Lung (tissue), 12 donors: ENCODE measurements around the gene LDB2. TPM values are rescaled to one million over a fixed set of nuclear protein-coding genes. Genes with fewer than 3 reads are reported as not detected.

Source experiments
- ATAC-seq: fragments of 200-7000 bp; cut with Tn5 transposase; one replicate; pipeline ENCODE4 v1.9.1; 2020; ENCODE audit warnings: moderate number of reproducible peaks; ENCODE audit not compliant: insufficient read depth, low FRiP score
- DNase-seq, 3 donors: peaks; one replicate each; pipeline ENCODE4 v3.0.0-alpha.2; 2013 to 2017
- H3K27ac ChIP-seq, 2 donors: one replicate each; pipeline ENCODE4 v1.5.1; 2013; ENCODE audit warnings: mild to moderate bottlenecking in 2 of 2, moderate library complexity in 2 of 2, control low read depth in 1 of 2, inconsistent platforms in 1 of 2, low read depth in 1 of 2, low read length in 1 of 2
- H3K27me3 ChIP-seq, 3 donors: one replicate each; pipeline ENCODE4 v1.5.1; 2013; ENCODE audit warnings: low read length in 2 of 3; ENCODE audit not compliant: control insufficient read depth in 3 of 3, insufficient read depth in 3 of 3
- H3K36me3 ChIP-seq, 4 donors: one replicate each; pipeline ENCODE4 v1.5.1; 2013; ENCODE audit warnings: low read length in 4 of 4, mild to moderate bottlenecking in 1 of 4, moderate library complexity in 1 of 4; ENCODE audit not compliant: control insufficient read depth in 4 of 4, insufficient read depth in 4 of 4
- H3K4me1 ChIP-seq, 5 donors: one replicate each; pipeline ENCODE4 v1.5.1; 2013; ENCODE audit warnings: low read length in 5 of 5, mild to moderate bottlenecking in 2 of 5, moderate library complexity in 1 of 5; ENCODE audit not compliant: control insufficient read depth in 5 of 5, insufficient read depth in 5 of 5
- H3K4me3 ChIP-seq: one replicate; pipeline ENCODE4 v1.5.1; 2013; ENCODE audit warnings: mild to moderate bottlenecking, control low read depth, moderate library complexity
- H3K9ac ChIP-seq, 2 donors: one replicate each; pipeline ENCODE4 v1.5.1; 2013; ENCODE audit warnings: low read length in 2 of 2, control low read depth in 1 of 2; ENCODE audit not compliant: insufficient read depth in 1 of 2
- H3K9me3 ChIP-seq, 4 donors: one replicate each; pipeline ENCODE4 v1.5.1; 2013; ENCODE audit warnings: low read length in 3 of 4, mild to moderate bottlenecking in 1 of 4, moderate library complexity in 1 of 4; ENCODE audit not compliant: control insufficient read depth in 4 of 4, insufficient read depth in 3 of 4
- WGBS, 2 donors: extraction: QIAGEN DNeasy Blood & Tissue Kit; methylation state at CpG; one replicate each; pipeline ENCODE4 v1.1.7; 2013; 5-methylcytosine and 5-hydroxymethylcytosine counted together
- polyA plus RNA-seq, 2 donors: library from polyadenylated mRNA; stranded (reverse); fragments of 200-250 nt; gene quantifications; one replicate each; pipeline ENCODE4 v1.2.1, GENCODE V29; 2013
- total RNA-seq, 2 donors: library from RNA; depleted of rRNA in 1 of 2; stranded (reverse); fragments of >200 nt in 1 of 2; gene quantifications; one replicate each; pipeline ENCODE4 v1.2.1, GENCODE V29; 2014 to 2021
- TF ChIP-seq, protein P1 (sequence below): IDR thresholded peaks from 2 replicates; pipeline ENCODE4 v1.5.1; 2012; ENCODE audit warnings: mild to moderate bottlenecking; ENCODE audit errors: control extremely low read depth, extremely low read depth
- donor health status: control.
- donor health status: control.
- donor health status: Bipolar disorder and iron deficiency.
- donor health status: healthy.
- donor health status: DM: yes; HTN: yes; CAD: no.

The LDB2 gene
- total and polyA plus RNA-seq, 4 donors = 18.1 to 147 (median 46.1) TPM

DNA sequence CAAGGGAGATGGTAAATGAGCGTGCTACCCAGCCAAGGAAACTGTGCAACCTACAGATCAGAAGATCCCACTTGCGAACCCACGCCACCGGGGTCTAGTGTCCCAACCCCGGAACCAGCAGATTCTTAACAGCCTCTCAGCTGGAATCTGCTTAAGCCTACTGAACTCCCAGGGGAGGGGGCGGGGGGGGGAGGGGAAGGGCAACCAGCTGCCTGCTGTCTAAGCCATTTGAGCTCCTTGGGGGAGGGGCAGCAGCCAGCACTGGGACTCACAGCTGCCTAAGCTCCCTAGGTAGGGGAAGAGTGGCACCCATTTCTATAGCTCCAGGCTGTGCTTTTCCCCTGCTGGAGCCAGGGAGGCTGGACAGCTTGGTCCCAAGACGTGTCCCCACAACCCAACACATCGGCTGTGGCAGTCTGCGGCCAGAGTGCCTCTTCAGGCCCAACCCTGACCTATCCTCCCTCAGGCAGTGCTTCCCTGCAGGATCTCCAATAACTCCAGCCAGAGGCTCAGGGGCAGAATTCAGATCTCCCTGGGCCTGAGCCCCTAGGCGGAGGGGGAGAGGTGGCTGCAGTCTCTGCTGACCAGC lies 289.2 kb downstream of the LDB2 start:
- no peak overlapping the region for H3K27ac ChIP-seq
- peaks cover 0 to 10% (median 3%) of the 10 kb centered on the region in 5 donors for H3K4me1 ChIP-seq
- WGBS, 2 donors = 85 to 88% methylated on average over 9 to 10 of the region's 10 CpGs
- no peak overlapping the region for H3K4me3 ChIP-seq
- no peak overlapping the region for H3K9ac ChIP-seq
- no peaks in the 10 kb centered on the region for H3K27me3 ChIP-seq
- DNase-seq = no peak
- ATAC-seq = no peak
- TF ChIP-seq, protein P1, sequence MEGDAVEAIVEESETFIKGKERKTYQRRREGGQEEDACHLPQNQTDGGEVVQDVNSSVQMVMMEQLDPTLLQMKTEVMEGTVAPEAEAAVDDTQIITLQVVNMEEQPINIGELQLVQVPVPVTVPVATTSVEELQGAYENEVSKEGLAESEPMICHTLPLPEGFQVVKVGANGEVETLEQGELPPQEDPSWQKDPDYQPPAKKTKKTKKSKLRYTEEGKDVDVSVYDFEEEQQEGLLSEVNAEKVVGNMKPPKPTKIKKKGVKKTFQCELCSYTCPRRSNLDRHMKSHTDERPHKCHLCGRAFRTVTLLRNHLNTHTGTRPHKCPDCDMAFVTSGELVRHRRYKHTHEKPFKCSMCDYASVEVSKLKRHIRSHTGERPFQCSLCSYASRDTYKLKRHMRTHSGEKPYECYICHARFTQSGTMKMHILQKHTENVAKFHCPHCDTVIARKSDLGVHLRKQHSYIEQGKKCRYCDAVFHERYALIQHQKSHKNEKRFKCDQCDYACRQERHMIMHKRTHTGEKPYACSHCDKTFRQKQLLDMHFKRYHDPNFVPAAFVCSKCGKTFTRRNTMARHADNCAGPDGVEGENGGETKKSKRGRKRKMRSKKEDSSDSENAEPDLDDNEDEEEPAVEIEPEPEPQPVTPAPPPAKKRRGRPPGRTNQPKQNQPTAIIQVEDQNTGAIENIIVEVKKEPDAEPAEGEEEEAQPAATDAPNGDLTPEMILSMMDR = no peak
- no peaks in the 10 kb centered on the region for H3K36me3 ChIP-seq
- peaks cover 0 to 4% (median 0%) of the 10 kb centered on the region in 4 donors for H3K9me3 ChIP-seq

DNA sequence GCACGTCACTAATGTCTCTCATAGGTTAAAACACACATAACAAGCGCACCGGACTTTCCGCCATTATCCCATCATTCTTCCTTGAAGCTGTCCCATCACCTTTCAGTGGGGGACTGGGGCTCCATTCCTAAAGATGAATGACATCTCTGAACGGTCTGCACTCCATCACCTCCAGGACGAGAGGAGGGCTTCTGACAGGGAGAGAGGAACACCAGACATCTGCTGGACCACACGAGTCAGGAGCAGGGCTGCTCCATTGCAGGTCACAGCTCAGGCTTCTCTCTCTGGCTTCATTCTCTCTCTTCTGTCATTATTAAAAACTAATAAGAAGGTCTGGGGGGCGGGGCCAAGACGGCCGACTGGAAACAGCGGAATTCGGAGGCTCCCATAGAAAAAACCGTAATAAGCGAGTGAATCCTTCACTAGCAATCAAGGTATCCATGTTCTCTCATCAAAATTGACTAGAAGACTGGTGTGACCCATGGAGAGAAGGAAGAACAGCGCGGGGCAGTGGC lies 289.8 kb downstream of the LDB2 start:
- TF ChIP-seq, protein P1 = no peak
- ATAC-seq = no peak
- no peaks in the 10 kb centered on the region for H3K27me3 ChIP-seq
- DNase-seq = peak in 1 of 3 donors; percentile 25
- H3K4me1 ChIP-seq = peaks cover 0 to 10% (median 4%) of the 10 kb centered on the region in 5 donors
- H3K27ac ChIP-seq = no peak overlapping the region
- no peaks in the 10 kb centered on the region for H3K36me3 ChIP-seq
- H3K9me3 ChIP-seq = peaks cover 0 to 4% (median 0%) of the 10 kb centered on the region in 4 donors
- no peak overlapping the region for H3K9ac ChIP-seq
- 85 to 86% methylated on average over 16 of the region's 16 CpGs for WGBS, 2 donors
- no peak overlapping the region for H3K4me3 ChIP-seq

DNA sequence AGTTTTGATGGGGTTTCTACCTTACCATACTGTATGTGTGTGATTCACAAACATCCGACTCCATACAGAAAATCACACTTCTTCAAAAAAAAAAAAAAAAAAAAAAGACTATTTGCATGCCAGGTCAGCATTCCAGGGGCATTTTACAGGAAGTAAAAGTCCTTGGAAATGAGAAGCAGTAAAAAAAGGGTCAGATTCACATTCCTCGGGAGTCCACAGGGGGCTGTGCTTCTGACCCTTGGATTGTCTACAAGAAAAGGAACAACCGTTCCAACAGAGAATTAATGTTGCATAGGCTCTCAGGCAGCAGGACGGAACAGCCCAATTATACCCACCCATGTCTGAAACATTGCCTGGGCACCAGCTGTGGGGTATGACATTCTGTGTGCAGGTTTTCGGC lies 290.3 kb downstream of the LDB2 start:
- DNase-seq (peak in 2 of 3 donors; percentile 51), ATAC-seq (no peak)
- Histone ChIP-seq H3K4me1 (peaks cover 0 to 10% (median 4%) of the 10 kb centered on the region in 5 donors), H3K27ac (no peak overlapping the region), H3K36me3 (no peaks in the 10 kb centered on the region), H3K4me3 (no peak overlapping the region), H3K9ac (no peak overlapping the region), H3K27me3 (no peaks in the 10 kb centered on the region), H3K9me3 (peaks cover 0 to 4% (median 0%) of the 10 kb centered on the region in 4 donors)
- TF ChIP-seq, protein P1 = no peak
- WGBS, 2 donors = 54 to 89% methylated on average over 5 of the region's 5 CpGs
